D341Med (cell line): ENCODE measurements around the gene SYCE3.
A peak's percentile ranks its signal among the peaks of the same experiment; 100 is the strongest.
"Not testable (repeated sequence)": the region's sequence is repeated elsewhere in the genome, so short reads cannot be mapped to it uniquely, and the experiment has no call there.

ENCODE experiments used
- DNase-seq: peaks from one replicate; pipeline ENCODE4 v3.0.0; 2012; ENCODE audit warnings: low spot score

Gene SYCE3

DNA sequence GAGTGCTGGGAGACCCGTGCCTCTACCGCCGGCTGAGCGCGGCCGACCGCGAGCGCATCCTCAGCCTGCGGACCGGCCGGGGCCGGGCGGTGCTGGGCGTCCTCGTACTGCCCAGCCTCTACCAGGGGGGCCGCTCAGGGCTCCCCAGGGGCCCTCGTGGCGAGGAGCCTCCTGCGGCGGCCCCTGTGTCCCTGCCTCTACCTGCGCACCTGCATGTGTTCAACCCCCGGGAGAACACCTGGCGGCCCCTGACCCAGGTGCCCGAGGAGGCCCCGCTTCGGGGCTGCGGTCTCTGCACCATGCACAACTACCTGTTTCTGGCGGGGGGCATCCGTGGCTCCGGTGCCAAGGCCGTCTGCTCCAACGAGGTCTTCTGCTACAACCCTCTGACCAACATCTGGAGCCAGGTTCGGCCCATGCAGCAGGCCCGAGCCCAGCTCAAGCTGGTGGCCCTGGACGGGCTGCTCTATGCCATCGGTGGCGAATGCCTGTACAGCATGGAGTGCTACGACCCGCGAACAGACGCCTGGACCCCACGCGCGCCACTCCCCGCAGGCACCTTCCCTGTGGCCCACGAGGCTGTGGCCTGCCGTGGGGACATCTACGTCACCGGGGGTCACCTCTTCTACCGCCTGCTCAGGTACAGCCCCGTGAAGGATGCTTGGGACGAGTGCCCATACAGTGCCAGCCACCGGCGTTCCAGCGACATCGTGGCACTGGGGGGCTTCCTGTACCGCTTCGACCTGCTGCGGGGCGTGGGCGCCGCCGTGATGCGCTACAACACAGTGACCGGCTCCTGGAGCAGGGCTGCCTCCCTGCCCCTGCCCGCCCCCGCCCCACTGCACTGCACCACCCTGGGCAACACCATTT, 13.6 kb downstream of the SYCE3 start:
- peak; percentile 29 for DNase-seq

DNA sequence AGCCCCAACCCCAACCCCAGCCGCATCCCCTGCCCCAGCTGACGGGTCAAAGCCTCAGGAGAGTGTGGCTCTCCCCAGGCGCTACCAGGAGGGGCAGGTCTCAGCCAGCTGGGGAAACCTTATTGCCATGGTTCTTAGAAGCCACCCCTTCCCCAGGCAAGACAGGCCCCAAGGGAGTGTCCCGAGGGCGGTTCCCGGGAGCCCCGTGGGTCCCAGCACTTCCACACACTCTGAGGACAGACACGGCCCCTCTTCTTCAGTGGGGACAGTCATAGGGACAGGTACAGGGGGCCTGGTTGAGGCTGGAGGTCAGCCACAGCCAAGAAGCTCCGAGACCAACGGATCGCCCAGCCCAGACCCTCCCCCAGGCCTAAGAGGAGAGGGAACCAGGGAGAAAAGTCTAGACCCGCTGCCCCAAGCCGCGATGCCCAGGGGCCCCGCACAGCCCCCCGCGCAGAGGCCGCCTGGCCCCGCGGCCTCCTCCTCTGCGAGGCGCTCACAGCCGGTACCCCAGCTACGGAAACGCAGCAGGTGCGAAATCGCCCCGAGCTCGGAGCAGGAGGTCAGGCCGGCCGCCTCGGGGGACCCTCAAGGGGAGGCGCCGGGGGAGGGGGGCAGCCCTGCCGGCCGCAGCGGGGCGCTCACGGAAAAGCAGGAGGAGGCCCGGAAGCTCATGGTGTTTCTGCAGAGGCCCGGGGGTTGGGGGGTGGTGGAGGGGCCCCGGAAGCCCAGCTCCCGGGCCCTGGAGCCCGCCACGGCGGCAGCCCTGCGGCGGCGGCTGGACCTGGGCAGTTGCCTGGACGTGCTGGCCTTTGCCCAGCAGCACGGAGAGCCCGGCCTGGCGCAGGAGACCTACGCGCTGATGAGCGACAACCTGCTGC, 14.4 kb downstream of the SYCE3 start:
- DNase-seq, result peak; percentile 46

- peak; percentile 29 for DNase-seq
Observed at GRCh38 chr22:50547263-50547985, 15.3 kb downstream of the SYCE3 start.

DNA sequence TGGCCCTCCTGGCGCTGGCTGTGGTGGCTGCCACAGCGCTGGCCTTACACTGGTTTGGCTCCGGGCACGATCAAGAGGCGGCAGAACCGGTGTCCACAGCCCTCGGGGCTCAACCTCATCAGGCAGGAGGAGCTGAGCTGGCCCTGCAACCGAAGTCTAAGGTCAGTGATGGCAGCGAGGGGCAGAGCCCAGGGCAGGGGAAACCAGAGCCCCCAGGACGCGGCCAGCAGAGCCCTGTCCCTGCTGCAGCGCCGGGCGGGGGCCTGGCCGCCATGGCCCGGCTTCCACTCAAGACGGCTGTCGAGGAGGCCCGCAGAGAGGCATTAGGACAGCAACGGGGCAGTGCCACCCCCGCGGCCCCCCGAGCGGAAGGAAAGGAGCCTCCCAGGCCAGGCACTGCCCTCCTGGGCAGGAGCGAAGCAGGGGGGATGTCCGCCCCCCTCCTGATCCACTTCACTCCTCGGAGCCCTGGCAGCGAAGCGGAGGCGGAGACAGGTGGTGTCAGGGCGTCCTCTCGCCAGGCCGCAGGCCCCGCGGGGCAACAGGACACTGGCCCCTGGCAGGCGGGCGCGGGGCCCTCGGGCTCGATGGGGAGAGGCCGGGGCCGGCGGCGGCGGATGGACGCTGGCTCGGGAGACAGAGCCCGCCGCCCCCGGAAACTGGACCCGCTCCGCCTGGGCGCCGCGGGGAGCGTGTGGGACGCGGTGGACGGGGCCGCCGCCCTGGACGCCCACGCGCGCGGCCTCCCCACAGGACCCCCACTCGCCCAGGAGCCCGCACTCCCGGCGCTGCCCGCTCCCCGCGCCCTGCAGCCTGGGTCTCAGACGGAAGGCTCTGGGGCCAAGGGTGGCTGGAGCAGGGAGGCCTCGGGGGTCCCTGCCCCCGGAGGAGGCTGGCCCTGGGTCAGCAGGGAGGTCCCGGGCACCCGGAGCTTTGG, 16.1 kb downstream of the SYCE3 start:
- DNase-seq, result peak; percentile 47

DNA sequence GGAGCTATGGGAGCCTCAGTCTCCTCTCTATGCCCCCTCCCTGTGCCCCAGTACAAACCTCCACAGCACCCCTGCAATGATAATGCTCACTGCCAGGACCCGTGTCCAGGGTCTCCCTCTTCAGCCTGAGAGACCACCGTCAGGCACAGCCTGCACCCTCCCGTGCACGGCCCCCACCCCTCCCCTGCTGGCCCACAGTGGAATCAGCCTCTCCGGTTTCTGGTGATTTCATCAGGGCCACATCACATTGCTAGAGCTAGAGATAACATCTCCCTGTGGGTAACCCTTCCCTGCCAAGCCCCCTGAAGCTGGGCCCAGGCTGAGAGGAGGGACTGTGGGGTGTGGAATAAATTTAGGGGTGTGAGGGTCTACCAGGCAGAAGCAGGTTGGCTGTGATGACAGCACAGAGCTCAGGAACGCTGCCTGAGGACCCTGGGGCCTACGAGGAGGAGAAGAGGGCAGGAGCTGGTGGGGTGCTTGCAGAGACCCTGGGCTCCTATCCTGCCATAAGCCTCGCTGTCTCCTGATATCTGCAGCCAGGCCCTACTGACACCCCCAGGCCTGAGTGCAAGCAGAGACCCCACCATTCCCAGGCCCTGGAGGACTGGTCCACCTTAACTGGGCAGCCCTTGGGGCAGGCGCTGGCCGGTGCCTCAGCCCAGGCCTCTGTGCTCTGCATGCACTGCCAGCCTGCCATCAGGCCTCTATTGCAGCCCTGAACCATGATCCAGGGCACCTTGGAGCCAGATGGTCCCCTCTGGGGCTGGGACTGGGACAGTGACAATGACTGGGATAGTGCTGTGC, 17.0 kb downstream of the SYCE3 start, which contains the start of gene KLHDC7B:
Gene KLHDC7B, plus strand, starts transcription at position 378 of the 804 bp plus-strand sequence. Its CDS starts 345 bp downstream, at position 723.
- DNase-seq, result peak; percentile 37

GRCh38 chr22:50544746-50545253, 17.9 kb downstream of the SYCE3 start:
- DNase-seq, result no peak

GRCh38 chr22:50544078-50544745, 18.5 kb downstream of the SYCE3 start:
- peak; percentile 94 for DNase-seq

- DNase-seq, result no peak
Observed at GRCh38 chr22:50542416-50542927, 20.2 kb downstream of the SYCE3 start.

GRCh38 chr22:50541667-50542026, 21.1 kb downstream of the SYCE3 start:
- DNase-seq, result not testable (repeated sequence)

- no peak for DNase-seq
Observed at GRCh38 chr22:50540381-50540780, 22.3 kb downstream of the SYCE3 start.

- peak; percentile 18 for DNase-seq
Observed at GRCh38 chr22:50537765-50538164, 25.0 kb downstream of the SYCE3 start.

- no peak for DNase-seq
Observed at GRCh38 chr22:50536226-50536625, 26.5 kb downstream of the SYCE3 start.

DNA sequence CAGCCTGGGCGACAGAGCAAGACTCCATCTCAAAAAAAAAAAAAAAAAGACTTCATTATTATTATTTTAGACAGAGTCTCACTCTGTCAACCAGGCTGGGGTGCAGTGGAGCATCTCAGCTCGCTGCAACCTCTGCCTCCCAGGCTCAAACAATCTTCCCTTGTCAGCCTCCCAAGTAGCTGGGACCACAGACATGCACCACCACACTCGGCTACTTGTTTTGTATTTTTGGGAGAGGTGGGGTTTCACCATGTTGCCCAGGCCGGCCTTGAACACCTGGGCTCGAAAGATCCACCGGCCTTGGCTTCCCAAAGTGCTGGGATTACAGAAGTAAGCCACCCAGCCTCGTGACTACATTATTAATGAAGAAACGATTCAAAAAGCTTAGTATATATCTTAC, 27.6 kb downstream of the SYCE3 start:
- no peak for DNase-seq

- DNase-seq, result not testable (repeated sequence)
Observed at GRCh38 chr22:50533856-50534711, 28.6 kb downstream of the SYCE3 start.

DNA sequence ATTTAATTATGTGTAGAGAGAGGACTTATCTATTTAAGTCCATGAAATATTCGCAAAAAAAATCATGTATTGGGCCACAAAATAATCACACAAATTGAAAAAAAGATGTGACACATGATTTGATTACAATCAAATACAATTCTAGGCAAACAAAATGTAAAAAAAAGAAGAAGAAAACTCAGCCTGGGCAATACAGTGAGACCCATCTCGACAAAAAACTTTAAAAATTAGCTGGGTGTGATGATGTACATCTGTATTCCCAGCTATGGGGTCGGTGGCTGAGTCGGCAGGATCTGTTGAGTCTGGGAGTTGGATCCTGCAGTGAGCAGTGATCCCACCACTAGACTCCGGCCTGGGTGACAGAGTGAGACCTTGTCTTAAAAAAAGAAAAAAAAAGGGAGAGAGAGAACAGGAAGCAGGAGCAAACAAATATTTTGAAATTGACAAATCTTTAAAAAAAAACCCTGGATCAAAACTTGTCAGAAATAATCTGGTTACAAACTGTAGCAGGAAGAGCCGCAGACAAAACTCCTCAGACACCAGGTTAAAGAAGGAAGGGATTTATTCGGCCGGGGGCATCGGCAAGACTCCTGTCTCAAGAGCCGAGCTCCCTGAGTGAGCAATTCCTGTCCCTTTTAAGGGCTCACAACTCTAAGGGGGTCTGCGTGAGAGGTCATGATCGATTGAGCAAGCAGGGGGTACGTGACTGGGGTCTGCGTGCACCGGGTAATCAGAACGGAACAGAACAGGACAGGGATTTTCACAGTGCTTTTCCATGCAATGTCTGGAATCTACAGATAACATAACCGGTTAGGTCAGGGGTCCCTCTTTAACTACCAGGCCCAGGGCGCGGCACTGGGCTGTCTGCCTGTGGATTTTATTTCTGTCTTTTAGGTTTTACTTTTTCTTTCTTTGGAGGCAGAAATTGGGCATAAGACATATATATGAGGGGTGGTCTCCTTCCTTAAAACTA, 29.6 kb downstream of the SYCE3 start:
- DNase-seq, result no peak

DNA sequence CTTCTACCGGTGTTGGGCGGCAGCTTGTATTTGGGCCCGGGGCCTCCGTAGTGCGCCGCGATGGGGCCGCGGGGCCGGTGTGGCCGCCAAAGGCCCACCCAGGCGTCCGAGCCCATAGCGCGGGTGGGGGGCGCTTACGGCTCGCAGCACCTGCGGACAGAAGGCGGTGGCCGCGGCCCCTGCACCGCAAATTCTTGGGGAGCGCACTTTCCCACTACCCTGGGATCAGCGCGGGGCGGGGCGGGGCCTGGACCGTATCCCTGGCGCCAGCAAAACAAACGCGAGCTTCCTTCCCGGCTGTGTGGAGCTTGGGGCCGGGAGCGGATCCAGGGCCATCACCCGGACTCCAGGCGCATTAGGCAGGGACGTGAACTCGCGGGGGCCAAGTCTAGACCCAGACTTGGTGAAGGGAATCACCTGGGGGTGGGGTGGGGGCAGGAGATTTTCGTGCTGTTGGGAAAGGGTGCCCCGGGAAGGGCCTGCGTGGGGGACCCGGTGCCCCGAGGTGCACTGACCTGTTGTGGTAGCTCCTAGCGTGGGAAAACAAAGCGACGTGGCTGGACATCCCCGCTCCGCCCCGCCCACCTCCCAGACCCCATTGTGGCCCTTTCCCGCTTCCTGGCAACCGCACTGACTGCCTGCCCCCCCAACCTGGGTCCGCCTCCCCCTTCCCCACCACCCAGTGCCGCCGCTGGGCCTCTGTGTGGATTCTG, 30.6 kb downstream of the SYCE3 start:
- peak; percentile 78 for DNase-seq
